NAMALWA (cell line): ENCODE data around the gene ABCB8.
"Not testable (repeated sequence)": the region's sequence is repeated elsewhere in the genome, so short reads cannot be mapped to it uniquely, and the experiment has no call there.

ENCODE experiments used
- DNase-seq: peaks from one replicate; pipeline ENCODE4 v3.0.0-alpha.2; 2015; ENCODE audit warnings: low spot score

ABCB8 gene

DNA sequence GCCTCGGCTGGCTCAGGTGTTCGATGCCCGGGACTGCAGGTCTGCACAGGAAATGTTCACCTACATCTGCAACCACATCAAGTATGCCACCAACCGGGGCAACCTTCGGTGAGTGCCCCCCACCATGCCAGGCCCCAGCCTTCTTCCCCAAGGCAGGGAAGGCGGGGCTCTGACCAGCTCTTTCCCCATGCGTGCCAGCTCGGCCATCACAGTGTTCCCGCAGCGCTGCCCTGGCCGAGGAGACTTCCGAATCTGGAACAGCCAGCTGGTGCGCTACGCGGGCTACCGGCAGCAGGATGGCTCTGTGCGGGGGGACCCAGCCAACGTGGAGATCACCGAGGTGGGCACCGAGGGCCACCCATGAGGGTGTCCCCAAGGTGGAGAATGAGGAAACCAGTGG, 29.9 kb upstream of the ABCB8 start:
- DNase-seq, result no peak

DNA sequence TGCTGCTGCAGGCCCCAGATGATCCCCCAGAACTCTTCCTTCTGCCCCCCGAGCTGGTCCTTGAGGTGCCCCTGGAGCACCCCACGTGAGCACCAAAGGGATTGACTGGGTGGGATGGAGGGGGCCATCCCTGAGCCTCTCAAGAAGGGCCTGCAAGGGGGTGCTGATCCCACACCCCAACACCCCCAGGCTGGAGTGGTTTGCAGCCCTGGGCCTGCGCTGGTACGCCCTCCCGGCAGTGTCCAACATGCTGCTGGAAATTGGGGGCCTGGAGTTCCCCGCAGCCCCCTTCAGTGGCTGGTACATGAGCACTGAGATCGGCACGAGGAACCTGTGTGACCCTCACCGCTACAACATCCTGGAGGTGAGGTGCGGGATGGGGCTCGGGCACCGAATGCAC, 29.2 kb upstream of the ABCB8 start:
- DNase-seq, result no peak

DNA sequence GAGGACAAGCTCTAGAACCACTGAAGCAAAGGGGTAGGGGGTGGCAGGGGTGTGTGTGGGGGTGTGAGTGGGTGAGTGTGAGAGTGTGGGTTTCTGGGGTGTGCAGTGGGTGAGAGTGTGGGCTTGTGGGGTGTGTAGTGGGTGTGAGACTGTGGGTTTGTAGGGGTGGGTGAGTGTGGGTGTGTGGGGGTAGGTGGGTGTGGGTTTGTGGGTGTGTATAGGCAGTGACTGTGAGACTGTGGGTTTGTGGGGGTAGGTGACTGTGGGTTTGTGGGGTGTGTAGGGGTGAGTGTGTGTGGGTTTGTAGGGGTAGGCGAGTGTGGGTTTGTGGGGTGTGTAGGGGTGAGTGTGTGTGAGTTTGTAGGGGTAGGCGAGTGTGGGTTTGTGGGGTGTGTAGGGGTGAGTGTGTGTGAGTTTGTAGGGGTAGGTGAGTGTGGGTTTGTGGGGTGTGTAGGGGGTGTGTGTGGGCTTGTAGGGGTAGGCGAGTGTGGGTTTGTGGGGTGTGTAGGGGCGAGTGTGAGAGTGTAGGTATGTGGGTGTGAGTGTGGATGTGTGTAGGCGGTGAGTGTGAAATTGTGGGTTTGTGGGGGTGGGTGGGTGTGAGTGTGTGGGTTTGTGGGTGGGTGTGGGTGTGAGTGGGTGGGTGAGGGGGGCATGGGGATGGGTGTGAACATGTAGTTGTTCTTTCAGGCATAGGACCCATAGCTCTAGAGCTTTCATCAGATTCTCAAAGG, 28.6 kb upstream of the ABCB8 start:
- DNase-seq, result no peak

DNA sequence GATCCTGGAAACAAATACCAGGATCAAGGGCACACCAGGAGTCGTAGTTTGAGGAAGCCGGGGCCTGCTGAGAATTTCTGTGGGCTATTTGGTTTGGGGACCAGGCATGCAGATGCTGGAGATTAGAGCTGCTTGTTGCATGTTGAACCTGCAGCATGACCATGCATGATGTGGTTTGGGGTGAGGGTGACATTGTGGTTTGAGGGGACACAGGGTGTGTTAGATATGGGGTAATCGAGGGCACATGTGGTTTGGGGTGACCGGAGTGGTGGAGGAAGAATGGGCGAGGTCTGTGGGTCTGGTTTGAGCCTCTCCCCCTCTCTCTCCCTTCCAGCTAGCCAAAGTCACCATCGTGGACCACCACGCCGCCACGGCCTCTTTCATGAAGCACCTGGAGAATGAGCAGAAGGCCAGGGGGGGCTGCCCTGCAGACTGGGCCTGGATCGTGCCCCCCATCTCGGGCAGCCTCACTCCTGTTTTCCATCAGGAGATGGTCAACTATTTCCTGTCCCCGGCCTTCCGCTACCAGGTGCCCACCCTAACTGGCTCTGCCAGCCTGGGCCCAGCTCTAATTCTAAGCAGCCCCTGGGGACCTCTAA, 27.3 kb upstream of the ABCB8 start:
- no peak for DNase-seq

DNA sequence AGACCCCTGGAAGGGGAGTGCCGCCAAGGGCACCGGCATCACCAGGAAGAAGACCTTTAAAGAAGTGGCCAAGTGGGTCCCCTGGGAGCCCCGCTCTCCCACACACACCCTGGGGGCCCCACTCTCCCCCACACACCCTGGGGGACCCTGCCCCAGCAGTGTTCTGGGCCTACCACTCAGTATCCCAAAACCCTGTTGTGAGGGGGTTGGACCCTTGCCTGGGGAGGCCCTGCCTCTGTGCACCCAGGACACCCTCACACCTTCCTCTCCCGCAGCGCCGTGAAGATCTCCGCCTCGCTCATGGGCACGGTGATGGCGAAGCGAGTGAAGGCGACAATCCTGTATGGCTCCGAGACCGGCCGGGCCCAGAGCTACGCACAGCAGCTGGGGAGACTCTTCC, 26.7 kb upstream of the ABCB8 start:
- DNase-seq, result no peak

DNA sequence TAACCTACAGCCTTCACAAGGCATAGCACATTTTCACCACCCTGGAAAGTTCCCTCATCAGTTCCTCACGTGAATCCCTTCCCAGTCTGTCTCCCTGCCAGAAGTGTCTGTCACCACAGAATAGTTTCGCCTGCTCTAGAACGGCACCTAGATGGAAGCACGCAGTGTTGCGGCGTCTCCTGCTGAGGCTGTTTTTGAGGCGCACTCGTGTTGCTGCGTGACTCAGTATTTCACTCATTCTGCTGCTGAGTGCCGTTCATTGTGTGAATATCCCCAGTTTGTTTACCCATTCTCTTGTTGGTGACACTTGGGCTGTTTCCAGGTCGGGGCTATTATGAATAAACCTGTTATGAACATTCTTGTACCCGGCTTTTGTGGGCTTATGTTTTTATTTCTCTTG, 24.7 kb upstream of the ABCB8 start:
- no peak for DNase-seq

DNA sequence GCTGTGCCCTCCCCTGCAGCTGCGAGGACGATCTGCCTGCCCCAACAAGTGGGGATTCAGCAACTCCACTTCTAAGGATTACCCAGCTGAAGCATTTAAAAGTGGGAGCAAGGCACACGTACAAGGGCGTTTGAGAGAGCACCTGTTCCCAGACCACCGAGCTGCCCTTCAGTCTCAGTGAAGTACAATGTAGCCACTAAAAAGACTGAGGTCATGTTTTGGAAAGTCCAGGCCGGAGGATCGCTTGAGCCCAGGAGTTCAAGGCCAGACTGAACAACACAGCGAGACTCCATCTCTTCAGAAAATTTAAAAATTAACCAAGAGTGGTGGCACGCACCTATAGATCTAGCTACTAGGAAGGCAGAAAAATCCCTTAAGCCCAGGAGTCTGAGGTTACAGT, 22.7 kb upstream of the ABCB8 start:
- DNase-seq, result no peak

DNA sequence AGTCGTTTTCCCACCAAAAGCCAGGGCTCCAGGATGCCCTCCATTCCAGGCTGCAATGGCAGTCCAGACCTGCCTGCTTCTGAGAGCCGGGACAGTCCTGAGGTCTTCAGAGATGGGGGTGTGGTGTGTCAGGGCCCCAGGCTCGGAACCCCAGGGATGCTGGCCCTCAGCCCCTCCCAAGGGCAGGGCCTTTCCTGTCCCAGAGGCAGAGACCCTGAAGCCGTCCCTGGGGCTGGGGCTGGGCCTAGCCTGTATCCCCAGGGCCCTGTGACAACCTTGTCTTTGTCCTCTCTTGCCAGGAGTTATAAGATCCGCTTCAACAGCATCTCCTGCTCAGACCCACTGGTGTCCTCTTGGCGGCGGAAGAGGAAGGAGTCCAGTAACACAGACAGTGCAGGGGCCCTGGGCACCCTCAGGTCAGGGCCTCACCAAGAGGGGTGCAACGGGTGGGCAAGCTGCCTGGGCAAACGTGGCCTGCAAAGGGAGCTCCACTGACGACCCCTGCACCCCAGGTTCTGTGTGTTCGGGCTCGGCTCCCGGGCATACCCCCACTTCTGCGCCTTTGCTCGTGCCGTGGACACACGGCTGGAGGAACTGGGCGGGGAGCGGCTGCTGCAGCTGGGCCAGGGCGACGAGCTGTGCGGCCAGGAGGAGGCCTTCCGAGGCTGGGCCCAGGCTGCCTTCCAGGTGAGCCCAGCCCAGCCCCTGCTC, 21.5 kb upstream of the ABCB8 start:
- DNase-seq, result no peak

DNA sequence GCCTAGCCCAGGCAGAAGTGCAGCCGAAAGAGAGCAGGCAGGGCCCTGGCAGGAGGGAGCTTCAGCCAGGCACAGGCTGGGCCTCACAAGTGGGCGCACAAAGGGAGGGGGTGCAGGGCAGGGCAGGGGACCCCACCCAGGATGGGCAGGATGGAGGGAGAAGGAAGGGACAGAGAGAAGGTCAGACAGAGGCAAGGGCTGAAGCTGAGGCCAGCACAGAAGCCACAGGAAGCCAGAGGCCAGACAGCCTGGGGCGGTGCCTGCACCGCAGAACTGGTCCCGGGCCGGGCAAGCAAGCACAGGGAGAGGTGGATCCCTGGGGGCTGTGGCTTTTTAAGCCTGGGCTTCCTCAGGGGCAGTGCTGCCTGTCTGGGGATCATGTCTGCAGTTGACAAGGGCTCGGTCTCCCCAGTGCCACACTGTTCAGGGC, 20.8 kb upstream of the ABCB8 start:
- DNase-seq, result no peak

DNA sequence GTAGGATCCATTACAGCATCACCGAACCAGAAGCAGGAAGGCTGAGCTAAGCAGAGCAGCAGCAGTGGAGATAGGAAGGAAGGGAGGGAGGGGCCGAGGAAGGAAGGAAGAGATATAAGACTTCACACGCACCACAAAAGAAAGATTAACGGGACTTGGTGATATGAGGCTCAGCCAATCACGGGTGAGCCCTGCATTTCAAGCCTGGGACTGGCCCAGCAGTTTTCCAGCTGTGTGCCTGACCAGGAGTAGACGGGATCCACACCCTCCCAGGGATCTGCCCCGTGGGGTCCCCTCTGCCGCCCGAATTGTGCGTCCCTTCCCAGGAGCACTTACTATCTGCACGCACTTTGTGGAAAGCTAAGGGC, 20.1 kb upstream of the ABCB8 start:
- no peak for DNase-seq

DNA sequence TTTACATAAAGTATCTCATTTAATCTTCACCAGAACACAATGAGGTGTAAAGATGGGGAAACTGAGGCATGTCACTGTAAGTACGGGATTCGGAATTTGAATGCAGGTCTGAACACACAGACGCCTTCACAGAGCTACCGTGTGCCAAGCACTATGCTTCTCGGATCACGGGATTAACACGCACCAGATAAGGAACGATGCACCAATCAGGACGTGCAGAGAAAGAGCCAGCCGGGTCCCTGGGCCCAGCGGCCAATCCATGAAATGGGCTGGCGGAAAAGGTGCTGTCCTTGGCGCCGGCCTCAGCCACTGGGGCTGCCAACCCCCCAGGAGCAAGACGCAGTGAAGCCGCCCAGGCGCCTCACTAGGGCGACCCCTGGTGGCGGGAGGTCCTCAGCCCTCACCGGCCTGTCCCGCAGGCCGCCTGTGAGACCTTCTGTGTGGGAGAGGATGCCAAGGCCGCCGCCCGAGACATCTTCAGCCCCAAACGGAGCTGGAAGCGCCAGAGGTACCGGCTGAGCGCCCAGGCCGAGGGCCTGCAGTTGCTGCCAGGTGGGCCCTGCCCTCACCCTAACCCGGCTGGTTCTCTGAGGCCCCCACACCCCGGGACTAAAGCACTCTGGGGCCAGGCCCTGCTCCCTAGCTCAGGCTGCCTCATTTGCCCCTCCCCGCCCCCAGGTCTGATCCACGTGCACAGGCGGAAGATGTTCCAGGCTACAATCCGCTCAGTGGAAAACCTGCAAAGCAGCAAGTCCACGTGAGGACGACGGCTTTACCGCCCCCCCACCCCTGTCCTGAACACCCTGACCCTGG, 19.5 kb upstream of the ABCB8 start:
- peak; percentile 77 for DNase-seq

DNA sequence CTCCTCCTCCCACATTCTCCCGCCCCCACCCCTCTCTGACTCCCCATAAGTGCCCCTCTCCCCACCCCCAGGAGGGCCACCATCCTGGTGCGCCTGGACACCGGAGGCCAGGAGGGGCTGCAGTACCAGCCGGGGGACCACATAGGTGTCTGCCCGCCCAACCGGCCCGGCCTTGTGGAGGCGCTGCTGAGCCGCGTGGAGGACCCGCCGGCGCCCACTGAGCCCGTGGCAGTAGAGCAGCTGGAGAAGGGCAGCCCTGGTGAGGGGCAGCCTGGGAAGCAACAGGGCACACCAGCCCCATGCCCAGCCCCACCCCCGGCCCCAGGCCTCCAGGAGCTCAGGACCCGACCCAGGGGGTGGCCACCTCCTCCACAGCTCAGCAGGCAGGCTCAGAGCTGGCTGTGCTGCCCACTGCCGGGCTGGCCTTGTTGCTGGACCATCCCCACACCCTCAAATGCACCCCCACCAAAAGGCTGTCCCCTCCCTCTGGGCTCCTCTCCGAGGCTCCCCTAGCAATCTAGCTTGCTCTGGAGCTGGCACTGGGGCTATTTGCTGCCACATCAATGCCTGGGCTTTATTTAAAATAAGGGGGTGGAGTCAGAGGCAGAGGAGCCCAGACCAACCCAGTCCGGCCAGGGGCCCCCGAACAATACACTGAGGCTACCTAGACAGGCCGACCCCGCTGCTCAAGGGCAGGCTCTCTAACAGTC, 18.8 kb upstream of the ABCB8 start:
- no peak for DNase-seq

DNA sequence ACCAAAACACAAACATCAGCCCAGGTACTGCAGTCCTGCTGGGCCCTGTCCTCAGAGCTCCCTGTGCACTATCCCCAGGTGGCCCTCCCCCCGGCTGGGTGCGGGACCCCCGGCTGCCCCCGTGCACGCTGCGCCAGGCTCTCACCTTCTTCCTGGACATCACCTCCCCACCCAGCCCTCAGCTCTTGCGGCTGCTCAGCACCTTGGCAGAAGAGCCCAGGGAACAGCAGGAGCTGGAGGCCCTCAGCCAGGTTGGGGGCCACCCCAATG, 18.3 kb upstream of the ABCB8 start:
- DNase-seq, result no peak

DNA sequence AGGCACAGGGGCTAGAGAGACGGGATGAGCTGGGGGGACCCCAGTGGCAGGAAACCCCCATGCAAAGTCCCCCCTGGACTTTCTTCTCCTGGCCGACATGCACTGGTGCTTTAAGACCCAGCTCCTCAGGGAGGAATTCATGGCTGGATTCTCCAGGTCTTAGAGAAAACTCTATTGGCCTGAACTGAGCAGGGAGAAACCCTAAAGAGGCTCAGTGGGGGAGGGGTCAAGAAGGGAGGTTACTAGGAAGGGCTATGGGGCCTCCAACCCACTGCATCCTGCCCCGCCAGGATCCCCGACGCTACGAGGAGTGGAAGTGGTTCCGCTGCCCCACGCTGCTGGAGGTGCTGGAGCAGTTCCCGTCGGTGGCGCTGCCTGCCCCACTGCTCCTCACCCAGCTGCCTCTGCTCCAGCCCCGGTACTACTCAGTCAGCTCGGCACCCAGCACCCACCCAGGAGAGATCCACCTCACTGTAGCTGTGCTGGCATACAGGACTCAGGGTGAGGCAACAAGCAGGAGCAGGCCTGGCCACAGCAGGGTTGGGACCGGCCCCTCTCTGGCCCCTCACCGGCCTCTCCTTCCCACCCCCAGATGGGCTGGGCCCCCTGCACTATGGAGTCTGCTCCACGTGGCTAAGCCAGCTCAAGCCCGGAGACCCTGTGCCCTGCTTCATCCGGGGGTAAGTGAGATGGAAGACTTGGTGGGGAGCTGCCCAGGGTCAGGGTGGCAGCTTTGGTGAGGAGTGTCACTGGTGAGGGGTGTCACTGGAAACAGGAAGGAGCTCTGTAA, 17.7 kb upstream of the ABCB8 start:
- DNase-seq, result no peak

DNA sequence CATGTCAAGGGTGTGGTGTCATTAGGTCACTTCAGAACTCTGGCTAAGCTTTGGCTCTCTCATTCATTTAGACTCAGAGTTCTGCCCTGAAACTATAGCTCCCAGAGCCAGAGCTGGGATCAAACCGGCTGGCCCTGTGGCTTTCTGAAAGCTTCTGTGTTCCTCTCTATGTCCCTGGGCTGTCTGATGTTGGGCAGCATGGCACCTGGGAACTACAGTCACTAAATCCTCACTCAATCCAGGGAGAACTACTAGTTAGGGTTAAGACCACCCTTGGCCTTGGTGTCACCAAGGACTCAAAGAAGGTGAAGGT, 17.2 kb upstream of the ABCB8 start:
- DNase-seq, result no peak

DNA sequence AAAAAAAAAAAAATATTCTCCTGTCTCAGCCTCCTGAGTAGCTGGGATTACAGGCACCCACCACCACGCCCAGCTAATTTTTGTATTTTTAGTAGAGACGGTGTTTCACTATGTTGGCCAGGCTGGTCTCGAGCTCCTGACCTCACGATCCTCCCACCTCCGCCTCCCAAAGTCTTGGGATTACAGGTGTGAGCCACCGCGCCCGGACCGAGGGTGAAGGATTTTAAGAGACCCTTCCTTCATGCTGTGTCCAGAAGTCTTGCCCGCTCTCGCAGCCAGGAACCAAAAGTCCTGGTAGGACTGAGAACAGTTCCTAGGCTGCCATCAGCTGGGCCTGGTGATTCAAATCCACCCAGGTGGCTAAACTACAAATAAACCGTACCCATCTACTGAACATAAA, 16.6 kb upstream of the ABCB8 start:
- not testable (repeated sequence) for DNase-seq

DNA sequence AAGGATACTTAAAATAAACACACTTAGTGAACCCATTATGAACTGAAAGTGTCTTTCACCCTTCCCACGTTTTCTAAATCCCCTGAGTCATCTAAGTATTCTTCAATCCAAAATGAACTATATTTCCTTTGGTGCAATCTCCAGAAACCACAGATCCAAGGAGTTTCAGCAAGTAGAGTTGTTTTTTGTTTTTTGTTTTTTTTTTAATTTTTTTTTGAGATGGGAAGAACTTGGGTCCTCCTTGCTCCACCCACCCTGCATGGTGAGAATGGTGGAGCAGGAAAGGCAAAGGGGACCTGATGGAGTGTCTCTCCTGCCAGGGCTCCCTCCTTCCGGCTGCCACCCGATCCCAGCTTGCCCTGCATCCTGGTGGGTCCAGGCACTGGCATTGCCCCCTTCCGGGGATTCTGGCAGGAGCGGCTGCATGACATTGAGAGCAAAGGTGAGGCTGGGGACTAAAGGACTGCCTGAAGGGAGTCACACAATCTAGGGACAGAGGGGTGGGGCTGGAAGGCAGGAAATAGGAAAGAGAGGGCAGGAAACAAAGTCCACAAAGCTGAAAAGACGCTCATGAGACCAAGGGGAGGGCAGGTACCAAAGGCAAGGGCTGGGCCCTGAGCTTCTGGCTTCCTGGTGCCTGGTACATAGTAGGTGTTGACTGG, 16.1 kb upstream of the ABCB8 start:
- DNase-seq, result no peak

DNA sequence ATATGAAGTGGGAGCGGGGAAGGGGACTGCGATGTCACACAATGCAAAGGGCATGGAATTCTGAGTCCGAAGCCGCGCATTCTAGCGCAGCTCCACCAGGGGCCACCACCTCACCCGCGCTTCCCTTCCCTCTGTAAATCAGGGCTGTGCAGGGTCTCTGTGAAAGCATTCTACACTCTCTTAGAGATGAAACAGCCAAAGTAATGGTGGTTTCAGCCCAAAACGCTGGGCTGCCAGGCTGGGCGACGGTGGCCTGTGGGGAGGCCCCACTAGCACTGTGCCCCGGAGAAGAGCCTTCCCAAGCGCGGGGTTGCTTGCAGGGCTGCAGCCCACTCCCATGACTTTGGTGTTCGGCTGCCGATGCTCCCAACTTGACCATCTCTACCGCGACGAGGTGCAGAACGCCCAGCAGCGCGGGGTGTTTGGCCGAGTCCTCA, 15.3 kb upstream of the ABCB8 start:
- peak; percentile 38 for DNase-seq

DNA sequence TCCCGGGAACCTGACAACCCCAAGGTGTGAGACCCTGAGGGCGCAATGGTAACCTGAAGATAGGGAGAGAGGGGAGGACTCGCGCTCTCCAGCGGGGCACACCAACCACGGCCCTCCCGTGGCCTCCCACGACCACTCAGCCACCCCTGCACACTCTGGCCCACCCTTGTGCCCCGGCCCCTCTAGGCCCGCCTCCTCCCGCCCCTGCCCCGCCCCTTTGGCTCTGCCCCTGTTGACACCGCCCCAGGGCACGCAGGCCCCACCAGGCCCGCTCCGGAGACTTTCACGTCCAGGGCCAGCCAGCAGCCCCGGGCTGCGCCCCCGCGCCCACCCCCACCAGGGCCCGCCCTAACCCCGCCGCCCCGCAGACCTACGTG, 14.9 kb upstream of the ABCB8 start:
- DNase-seq, result no peak

DNA sequence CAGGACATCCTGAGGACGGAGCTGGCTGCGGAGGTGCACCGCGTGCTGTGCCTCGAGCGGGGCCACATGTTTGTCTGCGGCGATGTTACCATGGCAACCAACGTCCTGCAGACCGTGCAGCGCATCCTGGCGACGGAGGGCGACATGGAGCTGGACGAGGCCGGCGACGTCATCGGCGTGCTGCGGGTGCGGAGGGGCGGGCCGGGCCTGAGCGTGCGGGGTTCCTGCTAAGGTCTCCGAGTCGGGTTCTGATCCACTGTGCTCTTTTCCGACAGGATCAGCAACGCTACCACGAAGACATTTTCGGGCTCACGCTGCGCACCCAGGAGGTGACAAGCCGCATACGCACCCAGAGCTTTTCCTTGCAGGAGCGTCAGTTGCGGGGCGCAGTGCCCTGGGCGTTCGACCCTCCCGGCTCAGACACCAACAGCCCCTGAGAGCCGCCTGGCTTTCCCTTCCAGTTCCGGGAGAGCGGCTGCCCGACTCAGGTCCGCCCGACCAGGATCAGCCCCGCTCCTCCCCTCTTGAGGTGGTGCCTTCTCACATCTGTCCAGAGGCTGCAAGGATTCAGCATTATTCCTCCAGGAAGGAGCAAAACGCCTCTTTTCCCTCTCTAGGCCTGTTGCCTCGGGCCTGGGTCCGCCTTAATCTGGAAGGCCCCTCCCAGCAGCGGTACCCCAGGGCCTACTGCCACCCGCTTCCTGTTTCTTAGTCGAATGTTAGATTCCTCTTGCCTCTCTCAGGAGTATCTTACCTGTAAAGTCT, 14.3 kb upstream of the ABCB8 start:
- DNase-seq, result no peak
